PC-3 (cell line): ENCODE measurements around the gene SUGP1. TPM values are rescaled to one million over a fixed set of nuclear protein-coding genes. Genes with fewer than 3 reads are reported as not detected.

Experiments used
- ATAC-seq: fragments of 200-7000 bp; cut with Tn5 transposase; 2 replicates; pipeline ENCODE4 v1.9.1; 2020; ENCODE audit warnings: mild to moderate bottlenecking, moderate library complexity
- BruUV-seq: library from RNA; stranded (reverse); fragments of 400-500 nt; replicated peaks from 2 replicates; lab custom pipeline; 2021; lab: Mats Ljungman, UMichigan
- CTCF ChIA-PET: fragments of 300-600 bp; sonication (Branson Sonifier 250); formaldehyde crosslinking; loops from one replicate; lab custom pipeline; 2022; ENCODE audit warnings: antibody characterized with exemption; lab: Charles Lee
- POLR2A ChIA-PET: fragments of 300-600 bp; sonication (Branson Sonifier 250); formaldehyde crosslinking; loops from one replicate; lab custom pipeline; 2022; ENCODE audit warnings: antibody characterized with exemption; ENCODE audit not compliant: unreplicated experiment; lab: Charles Lee
- DNase-seq: peaks from one replicate; pipeline ENCODE4 v3.0.0-alpha.2; 2015
- H2AFZ ChIP-seq: fragments of 300-600 bp; sonication (generic); 2 replicates; pipeline ENCODE4 v1.6.0; 2016; ENCODE audit warnings: antibody characterized with exemption, low read length
- H3F3A ChIP-seq: fragments of 300-600 bp; sonication (generic); one replicate; pipeline ENCODE4 v1.6.0; 2017; ENCODE audit warnings: antibody characterized with exemption, low read length, control low read depth, mild to moderate bottlenecking; ENCODE audit not compliant: unreplicated experiment
- H3K27ac ChIP-seq: fragments of 300-600 bp; sonication (generic); 2 replicates; pipeline ENCODE4 v1.5.1; 2016; ENCODE audit warnings: mild to moderate bottlenecking, low read length
- H3K27me3 ChIP-seq: fragments of 300-600 bp; sonication (generic); 2 replicates; pipeline ENCODE4 v1.6.1; 2016; ENCODE audit warnings: low read length, mixed read lengths
- H3K36me3 ChIP-seq: fragments of 300-600 bp; sonication (generic); 2 replicates; pipeline ENCODE4 v1.6.1; 2016; ENCODE audit warnings: low read depth, mixed run types, low read length, mixed read lengths
- H3K4me1 ChIP-seq: fragments of 300-600 bp; sonication (generic); 2 replicates; pipeline ENCODE4 v1.5.1; 2016; ENCODE audit warnings: low read length; ENCODE audit not compliant: insufficient read depth
- H3K4me2 ChIP-seq: fragments of 300-600 bp; sonication (generic); 2 replicates; pipeline ENCODE4 v1.6.0; 2016; ENCODE audit warnings: low read length
- H3K4me3 ChIP-seq: fragments of 300-600 bp; sonication (generic); 2 replicates; pipeline ENCODE4 v1.5.1; 2016; ENCODE audit warnings: mild to moderate bottlenecking, low read length, mixed read lengths
- H3K79me2 ChIP-seq: fragments of 300-600 bp; sonication (generic); 2 replicates; pipeline ENCODE4 v1.6.1; 2017; ENCODE audit warnings: low read length, mixed read lengths
- H3K9ac ChIP-seq: fragments of 300-600 bp; sonication (generic); 2 replicates; pipeline ENCODE4 v1.6.0; 2016; ENCODE audit warnings: mild to moderate bottlenecking, low read length
- H3K9me2 ChIP-seq: fragments of 300-600 bp; sonication (generic); replicated peaks from 2 replicates; pipeline ENCODE4 v1.6.1; 2016; ENCODE audit warnings: mixed run types, low read length, mixed read lengths
- H3K9me3 ChIP-seq: fragments of 300-600 bp; sonication (generic); 2 replicates; pipeline ENCODE4 v1.6.1; 2016; ENCODE audit warnings: low read length, mixed read lengths
- H4K20me1 ChIP-seq: fragments of 300-600 bp; sonication (generic); 2 replicates; pipeline ENCODE4 v1.6.1; 2016; ENCODE audit warnings: low read length, mixed read lengths
- EZH2 ChIP-seq: fragments of 300-600 bp; sonication (generic); IDR thresholded peaks from one replicate; pipeline ENCODE4 v1.6.1; 2017; ENCODE audit warnings: antibody characterized with exemption, mild to moderate bottlenecking, low read length; ENCODE audit not compliant: unreplicated experiment
- EZH2phosphoT487 ChIP-seq: fragments of 300-600 bp; sonication (generic); IDR thresholded peaks from 2 replicates; pipeline ENCODE4 v1.6.1; 2018; ENCODE audit warnings: mild to moderate bottlenecking, antibody characterized with exemption, low read length, borderline replicate concordance
- intact Hi-C: fragments of 100-400 bp; cut with micrococcal nuclease; formaldehyde crosslinking; loops from 2 replicates; pipeline ENCODE4 v1.9.0; 2023
- total RNA-seq: library from RNA; depleted of rRNA; stranded (reverse); fragments of >200 nt; gene quantifications from 2 replicates; pipeline ENCODE4 v1.2.3, GENCODE V29; 2014
- TF ChIP-seq, protein P1 (sequence below): fragments of 300-600 bp; sonication (generic); conservative IDR thresholded peaks from 2 replicates; pipeline ENCODE4 v1.5.1; 2017; ENCODE audit warnings: antibody characterized with exemption, low read depth, mild to moderate bottlenecking, low read length

Gene SUGP1
- total RNA-seq, 1 experiment from 2014 or later: 42.1 TPM

- no peaks in the 10 kb centered on the region for H3K9me3 ChIP-seq
- CTCF ChIA-PET: no interaction called here
- POLR2A ChIA-PET: no interaction called here
- no peaks in the 10 kb centered on the region for H3K27me3 ChIP-seq
- BruUV-seq: no TSS peak
- H4K20me1 ChIP-seq: no peaks in the 10 kb centered on the region
- no peak overlapping the region for H2AFZ ChIP-seq
- no peaks in the 10 kb centered on the region for H3K9me2 ChIP-seq
- H3F3A ChIP-seq: no peaks in the 10 kb centered on the region
- H3K36me3 ChIP-seq: peaks cover 28% of the 10 kb centered on the region; the same call in 1 of the 2 replicates
- ATAC-seq (no peak), DNase-seq (no peak)
- H3K79me2 ChIP-seq: no peaks in the 10 kb centered on the region
- no peak overlapping the region for H3K9ac ChIP-seq
- no peaks in the 10 kb centered on the region for H3K4me1 ChIP-seq
- H3K4me3 ChIP-seq: no peak overlapping the region
- H3K27ac ChIP-seq: no peak overlapping the region
- intact Hi-C loops: no loop called here
- TF ChIP-seq, protein P1, sequence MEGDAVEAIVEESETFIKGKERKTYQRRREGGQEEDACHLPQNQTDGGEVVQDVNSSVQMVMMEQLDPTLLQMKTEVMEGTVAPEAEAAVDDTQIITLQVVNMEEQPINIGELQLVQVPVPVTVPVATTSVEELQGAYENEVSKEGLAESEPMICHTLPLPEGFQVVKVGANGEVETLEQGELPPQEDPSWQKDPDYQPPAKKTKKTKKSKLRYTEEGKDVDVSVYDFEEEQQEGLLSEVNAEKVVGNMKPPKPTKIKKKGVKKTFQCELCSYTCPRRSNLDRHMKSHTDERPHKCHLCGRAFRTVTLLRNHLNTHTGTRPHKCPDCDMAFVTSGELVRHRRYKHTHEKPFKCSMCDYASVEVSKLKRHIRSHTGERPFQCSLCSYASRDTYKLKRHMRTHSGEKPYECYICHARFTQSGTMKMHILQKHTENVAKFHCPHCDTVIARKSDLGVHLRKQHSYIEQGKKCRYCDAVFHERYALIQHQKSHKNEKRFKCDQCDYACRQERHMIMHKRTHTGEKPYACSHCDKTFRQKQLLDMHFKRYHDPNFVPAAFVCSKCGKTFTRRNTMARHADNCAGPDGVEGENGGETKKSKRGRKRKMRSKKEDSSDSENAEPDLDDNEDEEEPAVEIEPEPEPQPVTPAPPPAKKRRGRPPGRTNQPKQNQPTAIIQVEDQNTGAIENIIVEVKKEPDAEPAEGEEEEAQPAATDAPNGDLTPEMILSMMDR: no peak
- TF ChIP-seq EZH2 (no peak), EZH2phosphoT487 (no peak)
- H3K4me2 ChIP-seq: no peak overlapping the region
Observed at GRCh38 chr19:19345232-19345631, 24.9 kb upstream of the SUGP1 start.

- ChIA-PET CTCF (no interaction called here), POLR2A (no interaction called here)
- Histone ChIP-seq H3K79me2 (no peaks in the 10 kb centered on the region), H3K4me3 (no peak overlapping the region), H3K4me1 (no peaks in the 10 kb centered on the region), H3K27me3 (no peaks in the 10 kb centered on the region), H3K9me2 (no peaks in the 10 kb centered on the region), H3K9ac (no peak overlapping the region), H3K27ac (no peak overlapping the region), H2AFZ (no peak overlapping the region), H4K20me1 (no peaks in the 10 kb centered on the region), H3K4me2 (no peak overlapping the region), H3F3A (no peaks in the 10 kb centered on the region), H3K36me3 (peaks cover 30% of the 10 kb centered on the region; the same call in 1 of the 2 replicates), H3K9me3 (no peaks in the 10 kb centered on the region)
- no peak for DNase-seq
- TF ChIP-seq, protein P1: no peak
- TF ChIP-seq EZH2phosphoT487: no peak
- no peak for TF ChIP-seq EZH2
- intact Hi-C loops: no loop called here
- BruUV-seq: no TSS peak
- no peak for ATAC-seq
Observed at GRCh38 chr19:19343762-19344161, 23.5 kb upstream of the SUGP1 start.

- no peak overlapping the region for H2AFZ ChIP-seq
- TF ChIP-seq EZH2phosphoT487: no peak
- TF ChIP-seq, protein P1: peak; percentile 23; the same call in 1 of the 2 replicates
- CTCF ChIA-PET: no interaction called here
Observed at GRCh38 chr19:19343016-19343362, 22.7 kb upstream of the SUGP1 start.

More at GRCh38 chr19:19343016-19343362, 22.7 kb upstream of the SUGP1 start:
- H3K4me2 ChIP-seq: no peak overlapping the region
- POLR2A ChIA-PET: no interaction called here
- intact Hi-C loops: no loop called here
- no peaks in the 10 kb centered on the region for H3K4me1 ChIP-seq
- DNase-seq (no peak), ATAC-seq (no peak)
- H3K9me3 ChIP-seq: no peaks in the 10 kb centered on the region
- no peak overlapping the region for H3K27ac ChIP-seq
- no peaks in the 10 kb centered on the region for H3K79me2 ChIP-seq
- no peaks in the 10 kb centered on the region for H4K20me1 ChIP-seq
- no peaks in the 10 kb centered on the region for H3F3A ChIP-seq
- no peaks in the 10 kb centered on the region for H3K9me2 ChIP-seq
- H3K36me3 ChIP-seq: peaks cover 37% of the 10 kb centered on the region; the same call in 1 of the 2 replicates
- H3K9ac ChIP-seq: no peak overlapping the region
- no peaks in the 10 kb centered on the region for H3K27me3 ChIP-seq
- no peak overlapping the region for H3K4me3 ChIP-seq
- no TSS peak for BruUV-seq
